SK-MEL-5 (cell line): ENCODE measurements around the gene FBXL16. TPM values are rescaled to one million over a fixed set of nuclear protein-coding genes. Genes with fewer than 3 reads are reported as not detected.

Experiments
- DNase-seq: peaks from one replicate; pipeline ENCODE4 v3.0.0-alpha.2; 2016; ENCODE audit warnings: low read depth, low spot score
- in situ Hi-C: cut with HindIII; loops from 2 replicates; pipeline ENCODE4 v1.10.0; 2016; ENCODE audit warnings: low sequenced_read_pairs, high pct_unique_total_duplicates, low pct_unique_long_range_greater_than_20kb
- total RNA-seq: library from RNA; depleted of rRNA; stranded (reverse); fragments of >200 nt; shearing (Covaris generic); gene quantifications from 2 replicates; pipeline ENCODE4 v1.2.3, GENCODE V29; 2014

The FBXL16 gene
- total RNA-seq, 1 experiment from 2014 or later, result 7.3 TPM

DNA sequence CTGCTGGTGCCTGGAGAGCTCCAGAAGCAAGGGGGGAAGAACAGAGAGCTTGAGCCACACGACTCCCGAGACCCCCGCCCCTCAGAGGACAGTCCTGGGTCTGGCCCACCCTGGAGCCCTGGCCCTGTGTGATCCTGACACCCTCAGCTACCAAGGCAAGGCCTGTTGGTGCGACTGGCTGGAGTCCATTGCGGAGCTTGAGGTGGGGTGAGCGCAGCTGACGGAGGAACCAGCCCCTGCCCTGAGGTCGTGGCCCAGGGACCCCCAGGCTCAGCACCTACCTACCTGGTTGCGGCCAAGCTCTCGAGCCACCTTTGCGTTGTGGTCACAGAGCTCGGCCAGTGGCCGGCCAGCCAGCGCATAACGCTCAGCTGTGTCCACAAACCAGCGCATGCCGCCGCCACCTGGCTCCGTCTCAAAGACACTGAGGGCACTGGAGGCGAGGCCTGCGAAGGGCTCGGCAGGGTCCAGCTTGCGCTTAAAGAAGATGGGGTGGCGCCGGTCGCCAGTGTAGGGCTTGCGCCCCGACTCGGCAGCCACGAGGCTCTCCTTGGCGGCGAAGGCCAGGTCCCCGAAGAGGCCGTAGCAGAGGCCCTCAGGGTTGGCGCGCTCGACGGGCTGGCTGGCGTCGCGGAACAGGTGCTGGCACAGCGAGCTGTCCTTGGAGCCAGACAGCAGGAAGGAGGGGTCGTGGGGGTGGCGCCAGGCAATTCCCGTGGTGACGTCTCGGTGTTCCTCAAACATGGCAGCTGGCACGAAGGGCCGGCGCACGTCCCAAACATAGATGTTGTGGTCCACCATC, 18.9 kb downstream of the FBXL16 start:
- no peak for DNase-seq
- in situ Hi-C loops, result no loop called here

DNA sequence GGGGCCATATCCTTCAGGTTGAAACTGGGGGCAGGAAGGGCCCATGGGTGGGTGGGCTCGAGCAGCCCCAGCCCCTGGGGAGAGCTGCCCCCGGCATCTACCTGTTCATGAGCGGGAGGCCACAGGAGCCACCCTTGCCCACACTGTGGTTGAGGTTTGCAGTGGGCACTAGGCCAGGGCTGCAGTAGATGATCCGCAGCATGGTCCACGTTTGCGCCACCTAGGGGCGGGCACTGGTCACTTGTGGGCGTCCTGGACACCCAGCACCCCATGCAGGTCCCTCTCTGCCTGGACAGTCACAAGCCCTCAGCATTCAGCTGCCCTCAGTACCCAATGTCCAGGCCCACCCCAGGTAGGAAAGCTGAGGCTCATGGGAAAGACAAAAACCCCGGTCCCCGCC, 19.6 kb downstream of the FBXL16 start:
- in situ Hi-C loops, result no loop called here
- DNase-seq, result peak; percentile 61

DNA sequence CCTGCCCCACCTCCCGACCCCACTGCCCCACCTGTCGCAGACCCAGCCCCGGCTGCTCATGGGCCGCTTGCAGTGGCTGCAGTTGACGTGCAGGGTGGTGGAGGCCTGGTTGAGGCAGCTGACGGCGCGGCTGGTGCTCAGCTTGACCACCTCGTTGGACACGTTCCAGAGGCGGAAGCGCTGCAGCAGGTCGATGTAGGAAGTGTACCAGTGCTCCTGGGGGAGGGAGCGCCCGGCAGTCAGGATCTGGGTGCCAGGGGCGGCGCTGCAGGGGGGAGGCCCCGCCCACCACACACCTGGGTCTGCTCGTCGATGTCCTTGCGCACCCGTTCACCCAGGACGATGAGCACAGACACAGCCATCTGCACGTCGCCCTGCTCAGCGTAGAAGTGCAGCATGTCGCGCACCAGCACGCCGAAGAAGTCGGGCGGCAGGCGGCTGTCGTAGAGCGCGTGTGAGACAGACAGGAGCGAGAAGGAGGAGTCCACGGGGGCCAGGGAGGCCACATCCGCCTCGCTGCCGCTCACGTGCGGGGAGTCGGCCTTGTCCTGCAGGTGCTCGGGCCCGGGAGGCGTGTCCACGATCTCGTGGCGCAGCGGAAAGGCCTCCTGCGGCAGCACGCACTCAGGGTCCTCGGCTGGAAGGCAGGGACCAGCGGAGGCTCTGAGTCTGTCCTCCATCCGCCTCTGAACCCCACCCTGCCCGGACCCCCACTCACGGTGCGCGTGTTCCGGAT, 20.5 kb downstream of the FBXL16 start:
- no peak for DNase-seq
- in situ Hi-C loops, result no loop called here

DNA sequence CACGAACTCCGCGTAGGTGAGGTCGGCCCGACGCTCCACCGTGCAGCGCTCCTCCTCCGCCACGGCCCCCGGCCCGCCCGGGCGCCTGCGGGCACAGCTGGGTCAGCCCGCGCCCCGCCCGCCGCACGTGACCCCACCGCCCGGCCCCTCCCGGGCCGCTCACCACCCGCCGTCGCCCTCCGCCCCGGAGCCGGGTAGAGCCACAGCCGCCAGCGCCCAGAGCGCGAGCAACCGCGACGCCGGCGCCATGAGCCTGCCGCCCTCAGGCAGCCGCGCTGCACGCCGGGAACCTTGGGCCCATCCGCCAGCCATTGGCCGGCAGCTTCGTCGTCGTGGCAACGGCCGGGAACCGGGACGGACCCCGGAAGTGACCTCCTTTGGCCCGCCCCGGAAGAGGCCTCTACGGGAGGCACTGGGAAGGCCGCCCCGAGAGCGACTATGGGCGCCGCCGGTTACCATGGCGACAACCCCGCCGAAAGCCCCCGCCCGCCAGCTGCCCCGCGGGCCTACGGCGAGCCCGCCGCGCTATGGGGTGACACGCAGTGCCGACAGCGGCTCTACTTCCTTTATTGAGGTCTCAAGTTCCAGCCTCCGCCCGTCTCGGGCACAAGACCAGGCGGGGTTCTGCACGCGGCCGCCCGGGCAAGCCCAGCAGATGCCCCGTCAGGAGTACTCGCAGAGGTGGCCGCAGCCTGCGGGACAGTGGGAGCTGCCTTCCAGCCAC, 21.4 kb downstream of the FBXL16 start, which contains the start of gene JMJD8:
JMJD8 (minus strand) TSS at position 264 of the 724 bp plus-strand sequence; CDS start at position 249, 15 bp downstream.
- in situ Hi-C loops, result no loop called here
- peak; percentile 93 for DNase-seq

DNA sequence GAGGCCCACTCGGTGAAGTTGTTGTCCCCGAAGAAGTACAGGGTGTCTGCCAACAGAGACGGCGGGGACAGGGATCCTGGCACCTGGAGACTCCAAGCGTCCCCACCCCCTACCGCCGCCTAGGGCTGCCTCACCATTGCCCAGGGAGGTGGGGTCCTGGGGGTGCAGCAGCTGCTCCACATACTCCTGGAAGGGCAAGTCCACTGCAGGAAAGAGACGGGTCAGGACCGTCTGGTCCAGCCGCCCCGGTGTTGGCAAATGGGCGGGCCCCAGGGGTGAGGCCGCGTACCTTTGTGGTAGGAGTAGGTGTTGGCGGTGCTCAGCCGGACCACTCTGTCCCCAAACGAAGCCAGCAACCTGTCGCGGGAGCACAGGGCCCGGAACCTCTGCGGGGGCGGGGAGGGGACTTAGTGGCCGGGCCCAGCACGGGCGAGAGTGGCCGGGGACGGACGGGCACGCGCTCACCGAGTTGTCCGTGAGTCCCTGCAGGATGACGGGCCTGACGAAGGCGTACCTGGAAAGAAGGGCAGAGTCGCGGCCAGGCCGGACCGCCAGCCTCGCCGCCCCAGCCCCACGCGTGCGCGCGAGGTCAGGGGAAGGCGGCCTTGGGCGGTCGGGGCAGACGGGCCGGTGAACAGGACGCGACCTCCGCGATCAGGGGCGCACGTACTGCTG, 22.1 kb downstream of the FBXL16 start:
- DNase-seq, result no peak
- in situ Hi-C loops, result no loop called here

DNA sequence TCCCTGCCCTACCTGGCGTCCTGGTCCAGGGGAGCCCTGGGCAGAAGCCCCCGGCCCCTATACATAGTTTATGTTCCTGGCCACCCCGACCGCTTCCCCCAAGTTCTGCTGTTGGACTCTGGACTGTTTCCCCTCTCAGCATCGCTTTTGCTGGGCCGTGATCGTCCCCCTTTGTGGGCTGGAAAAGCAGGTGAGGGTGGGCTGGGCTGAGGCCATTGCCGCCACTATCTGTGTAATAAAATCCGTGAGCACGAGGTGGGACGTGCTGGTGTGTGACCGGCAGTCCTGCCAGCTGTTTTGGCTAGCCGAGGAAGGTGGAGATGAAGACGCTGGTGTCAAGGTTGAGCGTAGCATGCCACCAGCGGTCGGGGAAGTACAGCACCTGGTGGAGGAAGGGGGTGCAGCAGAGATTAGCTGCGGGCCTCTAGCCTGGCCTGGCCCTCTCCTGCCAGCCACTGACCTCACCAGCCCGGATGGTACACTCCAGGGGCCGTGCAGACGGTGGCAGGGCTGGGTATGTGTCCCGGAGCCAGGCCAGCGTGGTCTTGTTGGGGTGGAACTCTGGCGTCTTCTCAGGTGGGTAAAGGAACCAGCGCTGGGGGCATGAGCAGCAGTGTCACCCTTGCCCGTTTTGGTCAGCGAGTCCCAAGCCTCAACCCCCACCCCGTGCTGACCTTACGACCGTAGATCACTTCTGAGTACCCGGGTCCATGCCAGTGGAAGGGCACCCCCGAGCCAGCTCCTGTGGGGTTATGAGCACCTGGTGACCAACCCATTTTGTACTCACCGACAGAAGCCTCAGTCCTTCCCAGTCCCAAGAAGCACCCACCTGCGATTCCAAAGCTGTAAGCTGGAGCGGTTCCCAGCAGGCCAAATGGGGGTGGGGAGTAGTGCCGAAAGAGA, 22.9 kb downstream of the FBXL16 start:
- no peak for DNase-seq
- in situ Hi-C loops, result no loop called here

DNA sequence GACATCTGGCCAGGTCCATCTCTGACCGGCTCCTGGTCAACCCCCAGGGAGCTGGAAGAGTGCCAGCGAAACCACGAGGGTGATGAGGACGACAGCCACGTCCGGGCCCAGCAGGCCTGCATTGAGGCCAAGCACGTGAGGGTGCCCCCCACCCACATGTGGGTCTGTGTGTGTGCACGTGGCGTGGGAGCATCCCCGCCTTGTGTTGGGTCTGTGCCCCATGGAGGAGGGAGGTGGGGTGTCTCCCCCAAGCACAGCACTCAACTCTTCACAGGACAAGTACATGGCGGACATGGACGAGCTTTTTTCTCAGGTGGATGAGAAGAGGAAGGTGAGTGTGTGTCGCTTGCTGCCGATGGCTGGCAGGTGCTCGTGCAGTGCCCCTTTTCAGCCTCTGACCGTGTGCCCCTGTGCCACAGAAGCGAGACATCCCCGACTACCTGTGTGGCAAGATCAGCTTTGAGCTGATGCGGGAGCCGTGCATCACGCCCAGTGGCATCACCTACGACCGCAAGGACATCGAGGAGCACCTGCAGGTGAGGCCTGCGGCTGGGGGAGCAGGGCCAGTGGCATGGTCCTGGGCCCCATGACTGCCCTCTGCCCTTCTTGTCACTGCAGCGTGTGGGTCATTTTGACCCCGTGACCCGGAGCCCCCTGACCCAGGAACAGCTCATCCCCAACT, 23.7 kb downstream of the FBXL16 start:
- in situ Hi-C loops, result no loop called here
- DNase-seq, result no peak

DNA sequence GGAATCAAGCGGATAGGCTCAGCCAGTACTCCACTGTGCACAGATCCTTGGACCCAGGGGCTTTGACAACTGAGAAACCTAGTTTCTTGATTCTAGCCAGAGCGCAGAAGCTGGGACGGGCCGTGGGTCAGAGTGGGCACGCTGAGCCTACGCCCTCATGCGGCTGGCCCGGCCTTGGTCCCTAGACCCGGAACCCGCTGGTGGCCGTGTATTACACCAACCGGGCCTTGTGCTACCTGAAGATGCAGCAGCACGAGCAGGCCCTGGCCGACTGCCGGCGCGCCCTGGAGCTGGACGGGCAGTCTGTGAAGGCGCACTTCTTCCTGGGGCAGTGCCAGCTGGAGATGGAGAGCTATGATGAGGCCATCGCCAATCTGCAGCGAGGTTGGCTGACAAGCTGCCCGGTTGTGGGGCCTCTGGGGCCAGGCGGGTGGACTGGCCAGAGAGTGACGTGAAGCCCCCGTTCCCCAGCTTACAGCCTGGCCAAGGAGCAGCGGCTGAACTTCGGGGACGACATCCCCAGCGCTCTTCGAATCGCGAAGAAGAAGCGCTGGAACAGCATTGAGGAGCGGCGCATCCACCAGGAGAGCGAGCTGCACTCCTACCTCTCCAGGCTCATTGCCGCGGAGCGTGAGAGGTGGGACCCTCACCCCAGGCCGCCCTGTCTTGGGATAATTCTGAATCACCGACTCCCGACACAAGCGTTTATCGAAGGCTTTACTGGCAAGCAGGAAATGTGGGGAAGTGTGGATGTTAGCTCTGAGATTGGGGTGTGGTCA, 24.4 kb downstream of the FBXL16 start:
- in situ Hi-C loops, result no loop called here
- DNase-seq, result no peak

DNA sequence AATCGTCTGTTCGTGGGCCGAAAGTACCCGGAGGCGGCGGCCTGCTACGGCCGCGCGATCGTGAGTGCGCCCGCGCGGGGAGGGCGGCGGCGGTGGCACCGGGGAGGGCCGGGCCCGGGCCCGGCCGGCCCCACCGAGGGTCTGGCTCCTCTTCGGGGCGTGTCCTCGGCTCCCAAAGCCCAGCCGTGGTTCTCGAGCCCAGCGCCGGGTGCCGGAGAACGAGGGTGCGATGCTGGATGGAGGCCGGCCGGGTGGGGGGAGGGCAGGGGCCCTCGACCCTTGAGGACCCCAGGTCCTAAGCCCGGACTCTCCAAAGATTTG, 25.0 kb downstream of the FBXL16 start:
- no peak for DNase-seq
- in situ Hi-C loops, result no loop called here

DNA sequence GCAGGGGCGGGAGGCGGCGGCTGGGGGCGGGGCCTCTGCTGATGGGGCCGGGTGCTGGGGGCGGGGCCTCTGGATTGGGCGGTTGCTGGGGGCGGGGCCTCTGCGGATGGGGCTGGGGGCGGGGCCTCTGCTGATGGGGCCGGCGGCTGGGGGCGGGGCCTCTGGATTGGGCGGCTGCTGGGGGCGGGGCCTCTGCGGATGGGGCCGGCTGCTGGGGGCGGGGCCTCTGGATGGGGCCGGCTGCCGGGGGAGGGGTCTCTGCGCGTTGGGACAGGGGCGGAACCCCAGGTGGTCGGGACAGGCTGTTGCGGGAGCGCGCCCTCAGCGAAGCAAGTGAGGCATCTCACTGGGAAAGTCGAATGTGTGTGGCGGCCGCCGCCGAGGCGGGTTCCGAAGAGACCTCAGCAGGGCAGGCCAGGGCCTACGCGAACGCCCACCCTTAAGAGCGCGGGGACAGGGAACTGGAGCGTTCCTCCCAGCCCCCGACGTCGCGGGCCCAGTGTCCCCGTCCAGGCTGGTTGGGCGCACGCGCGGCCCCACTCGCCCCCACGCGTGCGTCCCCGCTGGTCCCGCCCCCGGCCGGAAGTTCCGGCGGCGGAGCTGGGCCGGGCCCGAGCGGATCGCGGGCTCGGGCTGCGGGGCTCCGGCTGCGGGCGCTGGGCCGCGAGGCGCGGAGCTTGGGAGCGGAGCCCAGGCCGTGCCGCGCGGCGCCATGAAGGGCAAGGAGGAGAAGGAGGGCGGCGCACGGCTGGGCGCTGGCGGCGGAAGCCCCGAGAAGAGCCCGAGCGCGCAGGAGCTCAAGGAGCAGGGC, 25.6 kb downstream of the FBXL16 start, which contains the start of gene STUB1:
STUB1 (plus strand) TSS at position 597 of the 811 bp plus-strand sequence; CDS start at position 713, 116 bp downstream.
- in situ Hi-C loops, result no loop called here
- peak; percentile 80 for DNase-seq

DNA sequence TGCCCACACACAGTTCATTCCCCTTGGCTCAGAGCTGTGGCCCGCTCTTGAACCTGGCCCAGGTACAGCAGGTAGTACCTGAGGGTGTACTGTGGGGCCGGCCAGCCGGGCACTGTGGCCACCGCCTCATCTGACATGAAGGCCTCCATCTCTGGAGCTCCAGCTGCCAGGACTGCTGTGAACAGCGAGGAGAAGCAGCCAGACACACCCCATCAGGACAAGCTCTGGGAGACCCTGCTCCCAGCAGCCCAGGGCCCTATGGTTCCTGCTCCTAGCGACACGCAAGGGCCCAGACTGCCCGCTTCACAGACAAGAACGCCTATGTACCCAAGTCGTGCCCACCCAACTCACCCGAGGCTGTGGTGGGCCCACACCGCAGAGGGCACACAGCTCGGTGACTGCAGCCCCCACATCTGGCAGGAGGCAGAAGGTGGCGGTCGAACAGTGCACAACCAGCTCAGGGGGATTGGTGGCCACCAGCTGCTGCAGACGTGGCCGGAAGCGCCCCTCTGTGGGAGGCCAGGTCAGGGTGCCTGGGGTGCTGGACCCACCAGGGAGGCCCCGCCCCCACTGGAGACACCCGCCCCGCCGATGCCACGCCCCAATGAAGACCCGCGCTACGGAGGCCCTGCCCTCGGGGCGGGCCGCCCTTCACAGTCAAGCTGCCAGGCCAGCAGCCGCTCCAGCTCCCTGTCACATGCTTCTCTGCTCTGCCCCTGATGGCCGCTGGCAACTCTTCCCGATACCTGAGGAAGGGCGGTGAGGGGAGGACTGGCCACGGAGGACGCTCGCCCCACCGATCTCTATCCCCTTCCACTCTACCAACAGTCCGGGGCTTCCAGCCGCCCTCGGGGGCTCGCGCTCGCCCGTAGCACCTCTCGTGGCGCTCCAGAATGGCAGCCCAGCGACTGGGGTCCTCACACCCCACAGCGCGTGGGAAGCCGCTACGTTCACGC, 26.5 kb downstream of the FBXL16 start:
- in situ Hi-C loops, result no loop called here
- peak; percentile 73 for DNase-seq

DNA sequence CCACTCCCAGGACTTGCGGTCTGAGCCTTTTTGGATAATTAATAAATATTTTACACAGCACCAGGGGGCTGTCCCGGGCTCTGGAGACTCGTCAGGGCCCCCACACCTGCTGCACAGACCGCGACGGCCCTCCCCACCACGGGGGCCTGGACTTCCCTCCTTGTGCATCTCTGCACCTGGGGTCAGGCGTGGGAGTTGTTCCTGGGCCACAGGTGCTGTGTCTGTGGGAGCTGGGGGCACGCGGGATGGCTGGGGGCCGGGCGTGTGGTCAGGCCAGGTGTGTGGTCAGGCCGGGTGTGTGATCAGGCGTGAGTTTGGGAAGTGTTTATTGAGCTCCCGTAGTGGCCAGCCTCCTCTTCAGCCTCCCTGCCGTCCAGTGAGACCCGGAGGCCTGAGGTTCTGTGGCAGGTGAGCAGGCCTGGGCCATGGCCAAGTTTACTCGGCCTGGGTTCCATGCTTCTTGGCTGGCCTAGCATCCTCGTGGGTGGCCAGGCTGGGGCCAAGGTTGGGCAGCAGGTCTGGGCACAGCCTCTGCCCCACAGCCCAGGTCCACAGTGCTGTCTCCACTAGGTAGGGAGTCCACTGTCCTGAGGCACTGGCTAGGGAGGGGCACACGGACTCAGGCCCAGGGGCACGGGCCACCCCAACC, 27.3 kb downstream of the FBXL16 start:
- no peak for DNase-seq
- in situ Hi-C loops, result no loop called here

DNA sequence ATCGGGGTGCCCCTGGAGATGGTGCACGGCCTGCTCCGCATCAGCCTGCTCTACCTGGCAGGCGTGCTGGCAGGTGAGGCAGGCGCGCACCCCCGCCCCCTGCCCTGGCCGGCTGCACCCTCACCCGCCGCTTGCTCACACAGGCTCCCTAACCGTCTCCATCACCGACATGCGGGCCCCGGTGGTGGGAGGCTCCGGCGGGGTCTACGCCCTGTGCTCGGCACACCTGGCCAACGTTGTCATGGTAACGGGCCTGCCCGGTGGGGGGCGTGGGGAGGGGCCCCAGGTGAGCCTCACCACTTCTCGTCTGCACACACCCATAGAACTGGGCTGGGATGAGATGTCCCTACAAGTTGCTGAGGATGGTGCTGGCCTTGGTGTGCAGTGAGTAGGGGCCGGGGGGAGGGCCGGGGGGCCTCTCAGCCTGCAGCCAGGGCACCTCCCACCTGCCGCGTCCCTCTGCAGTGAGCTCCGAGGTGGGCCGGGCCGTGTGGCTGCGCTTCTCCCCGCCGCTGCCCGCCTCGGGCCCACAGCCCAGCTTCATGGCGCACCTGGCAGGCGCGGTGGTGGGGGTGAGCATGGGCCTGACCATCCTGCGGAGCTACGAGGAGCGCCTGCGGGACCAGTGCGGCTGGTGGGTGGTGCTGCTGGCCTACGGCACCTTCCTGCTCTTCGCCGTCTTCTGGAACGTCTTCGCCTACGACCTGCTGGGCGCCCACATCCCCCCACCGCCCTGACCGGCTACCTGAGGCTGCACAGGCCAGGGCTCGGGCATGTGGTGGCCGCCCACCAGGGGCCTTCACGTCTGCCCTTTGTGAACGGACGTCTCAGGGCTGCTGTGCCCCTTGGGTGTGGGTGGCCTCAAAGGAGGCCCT, 28.0 kb downstream of the FBXL16 start:
- in situ Hi-C loops, result no loop called here
- no peak for DNase-seq
